ENCODE data around the gene CAMKV.

GRCh38 chr3:49898991-49899390, 29.3 kb upstream of the CAMKV start:
- TF ChIP-seq CTCF (IDR thresholded peaks at IDR 0.05) (no peak), POLR2A (IDR thresholded peaks at IDR 0.05) (no peak)
